Lung microvascular endothelial cell (primary cell): ENCODE measurements around the gene OGDH. TPM values are rescaled to one million over a fixed set of nuclear protein-coding genes. Genes with fewer than 3 reads are reported as not detected.

ENCODE experiments used
- total RNA-seq: library from RNA; depleted of rRNA; stranded (reverse); fragments of >200 nt; gene quantifications from 2 replicates; pipeline ENCODE4 v1.2.1, GENCODE V29; 2014

The OGDH gene
- total RNA-seq, 1 donor from 2014 or later: 39.9 TPM

Other genes starting within 250 kb of the OGDH start
- gene NUDCD3, start 116.0 kb upstream of the OGDH start, total RNA-seq: 44.5 and 55.6 TPM in 2 replicates
- not detected in 2 replicates for gene NPC1L1, start 65.3 kb upstream of the OGDH start, total RNA-seq
- 37.0 and 40.7 TPM in 2 replicates for gene DDX56, start 32.7 kb upstream of the OGDH start, total RNA-seq
- 50.6 and 77.8 TPM in 2 replicates for gene TMED4, start 24.4 kb upstream of the OGDH start, total RNA-seq
- 4.1 and 7.9 TPM in 2 replicates for gene ZMIZ2, start 142.2 kb downstream of the OGDH start, total RNA-seq
- gene PPIA, start 190.1 kb downstream of the OGDH start, total RNA-seq: 1,180 and 1,502 TPM in 2 replicates
- gene H2AZ2, start 241.5 kb downstream of the OGDH start, total RNA-seq: 196 and 217 TPM in 2 replicates